AML-193 (cell line): ENCODE measurements around the gene NISCH.
A peak's percentile ranks its signal among the peaks of the same experiment; 100 is the strongest.

Experiments used
- DNase-seq, 2 experiments: peaks; one replicate each; lab custom pipeline; 2025; lab: John Stamatoyannopoulos, UW

The NISCH gene

DNA sequence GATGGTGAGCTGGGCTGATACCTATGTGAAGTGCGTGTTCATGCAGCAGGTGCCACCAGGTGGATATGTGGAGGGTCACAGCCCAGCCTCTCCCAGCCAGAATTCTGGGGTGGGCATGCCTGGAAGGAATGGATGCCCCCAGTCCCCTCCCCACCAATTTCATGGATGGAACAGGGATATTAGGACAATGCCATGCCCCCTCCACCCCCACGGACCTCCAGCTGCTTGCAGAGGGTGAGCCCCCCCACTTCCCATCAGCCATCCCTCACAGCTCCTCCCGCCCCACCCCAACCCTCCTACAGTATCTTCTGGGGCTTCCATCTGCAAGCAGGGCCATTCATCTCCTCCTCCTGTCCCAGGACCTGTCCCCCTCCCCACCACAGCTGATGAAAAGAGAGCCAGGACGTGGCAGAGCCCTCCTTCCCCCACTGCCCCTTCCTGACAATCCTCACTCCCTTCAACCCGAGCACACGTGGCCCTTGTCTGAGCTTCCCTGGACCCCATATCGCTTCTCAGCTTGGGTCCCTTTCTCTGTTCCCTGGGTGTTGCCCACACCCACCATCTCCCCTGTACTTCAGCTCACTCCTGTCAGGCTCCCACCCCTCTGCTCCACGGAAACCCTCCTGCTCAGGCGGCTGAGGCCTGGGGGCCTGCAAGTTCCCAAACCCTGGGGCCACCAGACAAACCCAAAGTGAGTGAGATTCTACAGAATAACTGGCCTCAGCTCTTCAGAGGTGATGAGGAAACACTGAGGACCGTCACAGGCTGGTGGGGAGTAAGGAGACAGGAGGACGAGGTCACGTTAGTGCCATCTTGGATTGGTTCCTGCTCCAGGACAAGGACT lies 7.7 kb upstream of the NISCH start:
- DNase-seq, result no peak

GRCh38 chr3:52450489-52451236 lies 4.7 kb upstream of the NISCH start:
- no peak for DNase-seq

DNA sequence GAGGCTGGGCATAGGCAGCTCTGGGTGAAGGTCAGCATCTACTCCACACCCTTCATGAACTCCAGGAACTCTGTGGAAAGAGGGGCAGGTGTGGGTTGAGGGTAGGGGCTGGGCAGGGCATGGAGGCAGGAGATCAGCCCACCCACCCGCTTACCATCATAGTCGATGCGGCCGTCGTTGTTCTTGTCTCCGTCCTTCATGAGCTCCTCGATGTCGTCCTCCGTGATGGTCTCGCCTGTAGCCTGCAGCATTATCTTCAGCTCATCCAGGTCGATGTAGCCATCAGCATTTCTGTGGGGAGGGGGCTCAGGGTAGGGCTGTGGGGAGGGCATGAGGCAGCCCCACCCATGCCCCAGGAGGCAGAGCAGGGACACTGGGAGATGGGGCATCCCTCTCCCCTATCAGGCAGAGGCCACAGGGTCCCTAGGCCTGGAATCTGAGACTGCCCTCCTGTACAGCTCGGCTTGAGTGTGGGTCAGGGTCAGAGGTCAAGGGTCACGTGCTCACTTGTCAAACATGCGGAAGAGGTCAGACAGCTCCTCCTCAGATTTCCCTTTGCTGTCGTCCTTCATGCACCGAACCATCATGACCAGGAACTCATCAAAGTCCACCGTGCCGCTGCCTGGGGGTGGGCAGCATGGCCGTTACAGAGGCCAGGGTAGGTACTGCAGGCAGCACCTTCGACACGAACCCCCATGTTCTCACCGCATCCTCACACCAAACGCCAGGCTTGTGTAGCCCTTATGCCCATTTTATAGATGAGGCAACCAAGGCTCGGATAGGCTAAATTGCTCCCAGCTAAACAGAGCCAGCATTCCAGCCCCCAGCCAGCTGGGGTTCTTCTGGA lies 3.9 kb upstream of the NISCH start:
- DNase-seq, result no peak

- no peak for DNase-seq
Observed at GRCh38 chr3:52452126-52452525, 3.3 kb upstream of the NISCH start.

GRCh38 chr3:52452570-52453221 lies 2.7 kb upstream of the NISCH start:
- no peak for DNase-seq

GRCh38 chr3:52453496-52454249 lies 1.7 kb upstream of the NISCH start, which contains the start of gene TNNC1:
TSS of gene TNNC1 (minus strand) at chr3:52454041. CDS start at chr3:52454015, 26 bp downstream.
- no peak for DNase-seq

- DNase-seq, result no peak
Observed at GRCh38 chr3:52454250-52454937, 1.0 kb upstream of the NISCH start.

DNA sequence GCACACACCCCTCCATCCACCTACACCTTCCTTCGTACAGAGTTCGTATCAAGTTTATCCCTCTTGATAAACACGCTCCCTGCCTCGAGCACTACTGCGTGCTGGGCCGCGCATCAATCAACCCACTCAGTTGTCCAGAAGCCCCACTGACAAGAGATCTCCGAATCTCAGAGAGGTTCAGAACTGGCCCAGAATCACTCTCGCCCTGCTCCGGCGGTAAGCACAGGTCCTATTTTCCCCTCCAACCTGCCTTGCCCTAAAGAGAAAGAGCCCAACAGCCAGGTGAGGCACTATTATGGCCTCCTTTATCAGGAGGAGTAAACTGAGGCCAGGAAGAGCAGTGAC lies 494 bp upstream of the NISCH start:
- DNase-seq, result no peak

DNA sequence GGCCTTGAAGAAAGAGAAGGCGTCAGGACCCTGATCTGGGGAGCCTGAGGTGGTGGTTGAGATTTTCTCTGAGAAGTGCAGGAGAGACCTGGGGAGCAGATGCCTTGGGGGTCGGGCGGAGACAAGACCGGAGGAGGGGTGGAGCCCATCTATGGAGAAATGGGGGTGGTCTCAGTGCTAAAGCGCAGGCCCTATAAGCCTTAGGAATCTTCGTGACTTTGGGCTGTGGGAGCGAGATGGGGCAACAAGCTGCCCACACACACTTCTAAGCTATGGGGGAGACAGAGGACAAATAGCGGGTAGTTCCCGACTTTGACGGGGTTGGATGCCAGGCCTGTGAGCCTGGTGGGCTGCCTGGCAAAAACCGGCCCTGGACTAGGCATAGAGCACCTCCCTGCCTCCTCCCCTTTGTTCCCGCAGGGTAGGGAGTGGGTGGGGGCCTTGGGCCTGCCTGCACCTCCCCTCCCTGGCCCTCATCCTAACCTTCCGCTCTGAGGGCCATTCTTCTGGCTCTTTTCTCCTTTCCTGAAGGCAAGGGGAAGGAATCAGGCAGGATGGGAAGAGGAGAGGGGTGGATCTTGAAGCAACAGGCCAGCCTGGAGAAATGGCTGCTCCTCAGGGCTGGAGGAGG lies 880 bp downstream of the NISCH start:
- no peak for DNase-seq

- DNase-seq, result no peak
Observed at GRCh38 chr3:52456800-52457183, 1.4 kb downstream of the NISCH start.

- DNase-seq, result no peak
Observed at GRCh38 chr3:52458031-52458760, 2.8 kb downstream of the NISCH start.

DNA sequence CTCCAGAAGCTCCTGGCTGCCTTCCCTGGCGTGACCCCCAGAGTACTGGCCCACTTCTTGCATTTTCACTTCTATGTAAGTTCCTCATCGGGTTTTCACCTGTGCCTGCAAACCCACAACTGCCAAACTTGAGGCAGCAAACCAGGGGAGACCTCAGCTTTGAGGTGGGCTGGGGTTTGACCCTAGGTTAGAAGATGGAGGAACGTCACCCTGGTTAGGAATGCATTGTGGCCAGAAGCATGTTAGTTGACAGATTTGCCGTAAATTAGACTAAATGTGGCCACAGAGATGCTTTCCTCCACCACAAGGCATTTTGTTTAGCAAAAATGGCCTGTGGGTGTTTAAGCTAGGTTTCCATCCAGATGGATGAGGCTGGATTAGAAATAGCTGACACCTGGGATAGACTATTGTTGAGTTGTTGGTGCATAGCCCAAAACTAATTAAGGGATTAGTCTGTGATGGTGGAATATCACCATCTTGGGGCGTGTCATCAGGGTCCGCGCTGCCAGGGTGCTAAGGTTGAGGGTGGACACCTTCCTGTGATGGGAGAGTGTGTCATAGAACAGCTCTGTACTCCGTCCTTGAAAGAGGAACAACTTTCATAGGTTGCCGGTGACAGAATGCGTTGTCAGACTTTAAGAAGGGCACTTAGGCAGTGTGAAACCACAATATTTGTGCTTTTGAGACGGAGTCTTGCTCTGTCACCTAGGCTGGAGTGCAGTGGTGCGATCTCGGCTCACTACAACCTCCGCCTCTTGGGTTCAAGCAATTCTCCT lies 3.6 kb downstream of the NISCH start:
- DNase-seq, result no peak

GRCh38 chr3:52461874-52462273 lies 6.5 kb downstream of the NISCH start:
- no peak for DNase-seq

DNA sequence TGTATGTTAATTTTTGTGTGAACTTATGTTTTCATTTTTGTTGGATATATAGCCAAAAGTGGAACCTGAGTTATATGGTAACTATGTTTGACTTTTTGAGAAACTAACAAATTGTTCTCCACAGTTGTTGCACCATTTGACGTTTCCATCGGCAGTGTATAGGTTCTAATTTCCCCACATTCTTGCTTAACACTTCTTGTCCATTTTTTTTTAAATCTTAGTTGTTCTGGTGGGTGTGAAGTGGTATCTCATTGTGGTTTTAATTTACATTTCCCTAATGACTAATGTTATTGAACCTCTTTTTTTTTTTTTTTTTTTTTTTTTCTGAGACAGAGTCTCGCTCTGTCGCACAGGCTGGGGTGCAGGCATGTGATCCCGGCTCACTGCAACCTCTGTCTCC lies 8.0 kb downstream of the NISCH start:
- peak in 1 of 2 experiments; percentile 27 for DNase-seq

DNA sequence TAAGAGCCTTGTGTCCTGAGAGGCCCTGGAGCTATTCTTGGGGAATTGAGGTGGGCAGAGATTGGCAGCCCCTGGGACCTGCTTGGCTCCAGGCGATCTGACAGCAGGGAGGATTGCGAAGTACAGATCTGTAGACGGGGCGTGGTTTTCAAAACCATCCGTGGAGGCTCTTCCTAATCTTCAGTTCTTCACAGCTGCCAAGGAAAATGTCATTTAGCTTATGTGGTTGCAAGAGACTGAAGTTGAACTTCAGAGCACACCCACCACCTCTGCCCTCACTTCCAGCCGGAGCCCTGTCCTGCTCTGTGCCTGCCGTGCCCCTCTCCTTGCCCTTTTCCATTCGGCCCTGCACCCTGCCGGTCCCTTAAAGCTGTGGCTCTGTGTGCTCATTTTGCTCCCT lies 12.9 kb downstream of the NISCH start:
- DNase-seq, result no peak

DNA sequence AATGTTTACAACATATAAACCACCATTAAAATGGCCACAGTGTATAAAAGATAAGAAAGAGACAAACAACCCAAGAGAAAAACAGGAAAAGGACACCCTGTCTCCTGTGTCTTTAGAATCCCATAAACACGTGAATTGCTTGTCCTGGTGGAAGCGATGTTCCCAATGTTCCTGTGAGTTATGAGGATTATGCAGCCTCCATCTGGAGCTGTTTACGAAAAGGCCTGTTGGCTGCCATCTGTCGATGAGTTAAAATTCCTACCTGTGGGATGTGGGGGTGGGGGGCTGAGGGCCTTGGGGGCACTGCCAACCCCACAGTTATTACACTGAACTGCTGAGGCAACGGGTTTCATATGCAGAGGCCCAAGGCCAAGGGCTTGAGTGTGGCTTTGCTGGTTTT lies 13.6 kb downstream of the NISCH start:
- DNase-seq, result no peak

- DNase-seq, result no peak
Observed at GRCh38 chr3:52470920-52471319, 15.5 kb downstream of the NISCH start.

DNA sequence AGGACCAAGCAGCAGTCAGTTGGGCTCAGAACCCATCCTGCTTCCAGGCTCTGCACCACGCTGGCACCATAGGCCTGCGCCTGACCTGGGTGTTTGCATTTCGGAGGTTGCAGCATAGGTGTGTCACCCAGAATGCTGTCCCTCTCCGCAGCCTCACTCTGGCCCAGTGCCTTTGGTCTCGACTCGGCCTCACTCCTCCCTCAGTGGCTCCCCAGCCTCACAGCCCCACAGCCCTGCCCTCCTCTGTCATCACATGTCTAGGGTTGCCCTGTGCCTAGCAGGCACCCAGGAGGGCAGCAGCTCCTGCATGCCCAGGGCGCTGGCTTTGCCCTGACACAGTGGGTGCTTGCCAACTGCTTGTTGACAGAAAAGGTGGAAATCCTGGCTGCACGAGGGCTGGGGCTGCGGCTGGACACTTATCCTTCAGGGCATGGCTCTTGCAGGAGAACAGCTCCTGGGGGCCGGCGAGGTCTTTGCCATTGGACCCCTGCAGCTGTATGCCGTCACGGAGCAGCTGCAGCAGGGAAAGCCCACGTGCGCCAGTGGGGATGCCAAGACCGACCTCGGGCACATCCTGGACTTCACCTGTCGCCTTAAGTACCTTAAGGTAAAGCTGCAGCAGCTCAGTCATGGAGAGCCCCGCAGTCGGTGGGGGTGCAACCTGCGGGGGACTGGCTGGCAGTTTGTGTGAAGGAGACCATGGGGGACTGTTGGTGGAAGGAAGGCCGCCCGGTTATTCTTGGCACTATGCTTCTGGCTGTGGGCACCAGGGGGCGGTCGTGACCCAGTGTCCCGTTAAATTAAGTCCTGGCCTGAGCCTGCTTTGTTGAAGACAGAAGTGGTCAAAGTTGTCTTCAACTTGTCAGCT lies 16.2 kb downstream of the NISCH start:
- DNase-seq, result peak; percentile 47 to 78
